Measurements from ENCODE around the gene OGFOD3.

DNA sequence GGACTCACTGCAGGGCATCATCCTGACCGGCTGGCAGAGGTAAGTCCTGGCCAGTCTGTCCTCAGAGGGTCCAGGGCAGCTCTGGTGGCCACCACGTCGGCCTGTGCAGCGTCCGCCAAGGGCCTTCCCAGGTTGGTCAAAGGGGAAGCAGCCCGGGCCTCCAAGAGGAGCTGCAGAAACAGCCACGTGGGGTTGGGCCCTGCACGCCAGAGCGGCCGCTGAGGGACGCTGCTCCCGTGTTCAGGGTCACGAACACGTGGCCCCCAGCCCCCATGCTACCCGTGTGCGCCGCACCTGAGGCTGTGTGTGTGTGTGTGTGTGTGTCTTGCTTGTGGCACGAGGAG is 18.9 kb upstream of the OGFOD3 start:
- no peak for TF ChIP-seq POLR2A (IDR thresholded peaks at IDR 0.05; ENCODE audit: extremely low read depth, insufficient read length)
- TF ChIP-seq, protein P1, sequence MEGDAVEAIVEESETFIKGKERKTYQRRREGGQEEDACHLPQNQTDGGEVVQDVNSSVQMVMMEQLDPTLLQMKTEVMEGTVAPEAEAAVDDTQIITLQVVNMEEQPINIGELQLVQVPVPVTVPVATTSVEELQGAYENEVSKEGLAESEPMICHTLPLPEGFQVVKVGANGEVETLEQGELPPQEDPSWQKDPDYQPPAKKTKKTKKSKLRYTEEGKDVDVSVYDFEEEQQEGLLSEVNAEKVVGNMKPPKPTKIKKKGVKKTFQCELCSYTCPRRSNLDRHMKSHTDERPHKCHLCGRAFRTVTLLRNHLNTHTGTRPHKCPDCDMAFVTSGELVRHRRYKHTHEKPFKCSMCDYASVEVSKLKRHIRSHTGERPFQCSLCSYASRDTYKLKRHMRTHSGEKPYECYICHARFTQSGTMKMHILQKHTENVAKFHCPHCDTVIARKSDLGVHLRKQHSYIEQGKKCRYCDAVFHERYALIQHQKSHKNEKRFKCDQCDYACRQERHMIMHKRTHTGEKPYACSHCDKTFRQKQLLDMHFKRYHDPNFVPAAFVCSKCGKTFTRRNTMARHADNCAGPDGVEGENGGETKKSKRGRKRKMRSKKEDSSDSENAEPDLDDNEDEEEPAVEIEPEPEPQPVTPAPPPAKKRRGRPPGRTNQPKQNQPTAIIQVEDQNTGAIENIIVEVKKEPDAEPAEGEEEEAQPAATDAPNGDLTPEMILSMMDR (IDR thresholded peaks at IDR 0.05; ENCODE audit: low read depth, low read length): no peak
